ENCODE measurements around the gene CTSW. TPM values are rescaled to one million over a fixed set of nuclear protein-coding genes. Genes with fewer than 3 reads are reported as not detected.

Gene CTSW
- total RNA-seq, 2 donors from 2014 or later: 1.4 to 1.8 TPM

GRCh38 chr11:65854852-65855837 lies 24.5 kb upstream of the CTSW start:
- intact Hi-C loops (cut with DNase I): no loop called here
- DNase-seq (ENCODE audit: low spot score): peak; percentile 70

GRCh38 chr11:65855927-65856363 lies 23.7 kb upstream of the CTSW start:
- peak; percentile 34 for DNase-seq (ENCODE audit: low spot score)
- intact Hi-C loops (cut with DNase I): no loop called here

GRCh38 chr11:65856689-65857499 lies 22.7 kb upstream of the CTSW start:
- peak; percentile 96 for DNase-seq (ENCODE audit: low spot score)
- intact Hi-C loops (cut with DNase I): no loop called here

- no peak for DNase-seq (ENCODE audit: low spot score)
- intact Hi-C loops (cut with DNase I): no loop called here
These were observed 22.2 kb upstream of the CTSW start for GRCh38 chr11:65857500-65857852.

GRCh38 chr11:65857853-65858680 lies 21.6 kb upstream of the CTSW start, which contains the start of gene CFL1:
Gene CFL1 (minus strand): TSS chr11:65858180. CDS start chr11:65858099, 81 bp downstream.
- peak; percentile 100 for DNase-seq (ENCODE audit: low spot score)
- intact Hi-C loops (cut with DNase I): no loop called here

GRCh38 chr11:65858681-65859087 lies 21.0 kb upstream of the CTSW start:
- DNase-seq (ENCODE audit: low spot score): no peak
- intact Hi-C loops (cut with DNase I): no loop called here

- DNase-seq (ENCODE audit: low spot score): peak; percentile 100
- intact Hi-C loops (cut with DNase I): no loop called here
These were observed 20.4 kb upstream of the CTSW start for GRCh38 chr11:65859095-65859811.

- intact Hi-C loops (cut with DNase I): no loop called here
- DNase-seq (ENCODE audit: low spot score): no peak
These were observed 19.8 kb upstream of the CTSW start for GRCh38 chr11:65859812-65860277.

- intact Hi-C loops (cut with DNase I): no loop called here
- peak; percentile 99 for DNase-seq (ENCODE audit: low spot score)
These were observed 19.1 kb upstream of the CTSW start, which contains the start of gene MUS81 for GRCh38 chr11:65860278-65861164. Gene MUS81 (plus strand): TSS chr11:65860433. CDS start chr11:65860754, 321 bp downstream.

- no peak for DNase-seq (ENCODE audit: low spot score)
- intact Hi-C loops (cut with DNase I): no loop called here
These were observed 18.5 kb upstream of the CTSW start for GRCh38 chr11:65861165-65861505.

- DNase-seq (ENCODE audit: low spot score): peak; percentile 51
These were observed 18.0 kb upstream of the CTSW start for GRCh38 chr11:65861533-65862183.

GRCh38 chr11:65862191-65862735 lies 17.4 kb upstream of the CTSW start:
- DNase-seq (ENCODE audit: low spot score): no peak
- intact Hi-C loops (cut with DNase I): no loop called here

More at GRCh38 chr11:65861533-65862183, 18.0 kb upstream of the CTSW start:
- intact Hi-C loops (cut with DNase I): no loop called here

- intact Hi-C loops (cut with DNase I): no loop called here
- DNase-seq (ENCODE audit: low spot score): peak; percentile 75
These were observed 16.4 kb upstream of the CTSW start for GRCh38 chr11:65862941-65863888.

GRCh38 chr11:65863889-65864705 lies 15.5 kb upstream of the CTSW start:
- intact Hi-C loops (cut with DNase I): no loop called here
- no peak for DNase-seq (ENCODE audit: low spot score)

Data from posterior vena cava (tissue), 2 donors.